Measurements from ENCODE around the gene RIC8A. TPM values are rescaled to one million over a fixed set of nuclear protein-coding genes. Genes with fewer than 3 reads are reported as not detected.

Gene RIC8A
- total RNA-seq, 8 experiments from 2014 or later = 39.0 to 94.0 (median 64.1) TPM

DNA sequence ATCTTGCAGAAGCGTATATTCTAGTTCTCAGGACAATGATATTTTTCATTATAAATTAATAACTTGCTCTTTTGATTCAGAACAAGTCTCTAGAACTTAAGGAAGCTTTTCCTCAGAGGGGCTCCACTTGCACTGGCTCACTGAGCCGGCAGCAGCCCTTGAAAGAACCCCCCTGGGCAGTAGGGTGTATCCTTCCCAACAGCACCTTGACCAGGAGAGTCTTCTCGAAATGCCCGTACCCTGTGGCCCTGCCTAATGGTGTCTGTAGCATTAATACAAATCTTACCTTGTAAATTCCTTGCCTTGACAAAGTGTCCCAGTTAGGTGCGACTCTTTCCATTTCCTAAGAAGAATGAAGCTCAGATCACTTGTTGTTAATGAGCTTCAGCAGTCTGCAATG is 42.8 kb downstream of the RIC8A start:
- peak in 1 of 8 experiments; percentile 12 for ATAC-seq (replicated peaks in 6 of 8)
- no peaks in the 10 kb centered on the region for H3K4me1 ChIP-seq (replicated peaks in 1 of 2)
- in situ Hi-C loops (cut with MboI; ENCODE audit: low pct_unique_long_range_greater_than_20kb in 2 of 9, low sequenced_read_pairs in 9 of 9, unreplicated experiment in 9 of 9) = loop anchor here in 1 of 9 experiments (5.0 kb wide), 1 partner anchor 117 kb away; the partner anchor contains the start of gene B4GALNT4
- WGBS, 10 experiments = 73 to 95% (median 89%) methylated on average over 2 to 5 of the region's 5 CpGs; no CpG with 5 or more reads in 4 of the 10 experiments
- H3K4me3 ChIP-seq = no peak overlapping the region
- H3K27ac ChIP-seq = no peak overlapping the region

DNA sequence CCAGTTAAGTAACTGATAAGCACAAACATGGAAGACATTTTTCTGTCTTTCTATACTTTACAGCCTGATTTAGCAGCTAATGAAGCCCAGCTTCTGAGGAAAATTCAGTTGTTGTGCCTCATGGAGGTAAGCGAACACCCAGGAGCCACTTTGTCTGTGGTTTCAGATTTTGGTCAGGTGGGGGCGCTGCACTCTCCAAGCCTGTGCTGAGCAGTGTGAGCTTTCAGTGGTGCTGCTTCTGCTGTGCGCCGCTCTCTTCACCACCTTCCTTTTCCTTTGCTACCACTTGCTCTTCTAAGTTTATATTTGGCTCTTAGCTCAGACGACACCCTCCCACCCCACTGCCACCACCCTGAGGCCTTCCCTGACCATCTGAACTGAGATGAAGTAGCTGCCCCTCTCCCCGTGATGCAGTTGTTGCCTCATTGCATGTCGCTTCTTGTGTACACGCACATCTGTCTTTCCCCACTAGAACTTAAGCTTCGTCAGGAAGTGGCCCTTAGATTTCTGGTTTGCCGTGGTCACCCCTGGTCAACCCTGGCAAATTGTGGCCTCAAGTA is 43.3 kb downstream of the RIC8A start:
- Histone ChIP-seq H3K4me1 (replicated peaks in 1 of 2) (no peaks in the 10 kb centered on the region), H3K27ac (no peak overlapping the region), H3K4me3 (no peak overlapping the region)
- peak; percentile 52 to 98 (median 78) for ATAC-seq (replicated peaks in 6 of 8)
- 60 to 100% (median 82%) methylated on average over 1 to 8 of the region's 10 CpGs for WGBS, 10 experiments
- in situ Hi-C loops (cut with MboI; ENCODE audit: low pct_unique_long_range_greater_than_20kb in 2 of 9, low sequenced_read_pairs in 9 of 9, unreplicated experiment in 9 of 9) = loop anchor here in 1 of 9 experiments (5.0 kb wide), 1 partner anchor 116 kb away; the partner anchor contains the start of gene B4GALNT4

DNA sequence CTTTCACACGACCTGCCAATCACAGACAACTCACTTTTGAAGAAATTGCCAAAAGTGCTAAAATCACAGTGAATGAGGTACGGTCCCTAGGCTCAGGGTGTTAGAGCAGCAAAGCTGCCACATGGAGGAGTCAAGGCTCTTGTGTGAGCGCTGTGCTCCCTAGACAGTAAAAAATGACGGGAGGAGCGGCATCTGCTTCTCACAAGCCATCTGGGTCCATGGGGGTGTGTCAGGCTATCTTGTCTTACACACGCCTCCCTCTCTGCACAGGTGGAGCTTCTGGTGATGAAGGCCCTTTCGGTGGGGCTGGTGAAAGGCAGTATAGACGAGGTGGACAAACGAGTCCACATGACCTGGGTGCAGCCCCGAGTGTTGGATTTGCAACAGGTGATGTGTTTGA is 44.0 kb downstream of the RIC8A start:
- in situ Hi-C loops (cut with MboI; ENCODE audit: low pct_unique_long_range_greater_than_20kb in 2 of 9, low sequenced_read_pairs in 9 of 9, unreplicated experiment in 9 of 9) = loop anchor here in 1 of 9 experiments (5.0 kb wide), 1 partner anchor 116 kb away; the partner anchor contains the start of gene B4GALNT4
- Histone ChIP-seq H3K4me3 (no peak overlapping the region), H3K27ac (no peak overlapping the region), H3K4me1 (replicated peaks in 1 of 2) (no peaks in the 10 kb centered on the region)
- whole genome bisulfite sequencing, 10 experiments = 49 to 87% (median 76%) methylated on average over 2 to 7 of the region's 10 CpGs; no CpG with 5 or more reads in 4 of the 10 experiments
- peak in 5 of 8 experiments; percentile 23 to 40 (median 28) for ATAC-seq (replicated peaks in 6 of 8)

- H3K27ac ChIP-seq = no peak overlapping the region
- no peaks in the 10 kb centered on the region for H3K4me1 ChIP-seq (replicated peaks in 1 of 2)
- no peak overlapping the region for H3K4me3 ChIP-seq
- 63 to 100% (median 86%) methylated on average over 2 to 6 of the region's 8 CpGs; no CpG with 5 or more reads in 4 of the 10 experiments for WGBS, 10 experiments
- peak in 1 of 8 experiments; percentile 4 for ATAC-seq (replicated peaks in 6 of 8)
- in situ Hi-C loops (cut with MboI; ENCODE audit: low pct_unique_long_range_greater_than_20kb in 2 of 9, low sequenced_read_pairs in 9 of 9, unreplicated experiment in 9 of 9) = loop anchor here in 1 of 9 experiments (5.0 kb wide), 1 partner anchor 115 kb away; the partner anchor contains the start of gene B4GALNT4
Measured at GRCh38 chr11:252666-253065, 45.2 kb downstream of the RIC8A start.

GRCh38 chr11:253160-253885 is 45.8 kb downstream of the RIC8A start:
- no peak overlapping the region for H3K27ac ChIP-seq
- no peaks in the 10 kb centered on the region for H3K4me1 ChIP-seq (replicated peaks in 1 of 2)
- in situ Hi-C loops (cut with MboI; ENCODE audit: low pct_unique_long_range_greater_than_20kb in 2 of 9, low sequenced_read_pairs in 9 of 9, unreplicated experiment in 9 of 9) = loop anchor here in 1 of 9 experiments (5.0 kb wide), 1 partner anchor 114 kb away; the partner anchor contains the start of gene B4GALNT4
- H3K4me3 ChIP-seq = no peak overlapping the region
- ATAC-seq (replicated peaks in 6 of 8) = peak in 4 of 8 experiments; percentile 13 to 29 (median 16)
- 80 to 100% (median 100%) methylated on average over 1 to 10 of the region's 13 CpGs; no CpG with 5 or more reads in 5 of the 10 experiments for WGBS, 10 experiments

GRCh38 chr11:253886-254270 is 46.4 kb downstream of the RIC8A start:
- Histone ChIP-seq H3K27ac (no peak overlapping the region), H3K4me1 (replicated peaks in 1 of 2) (no peaks in the 10 kb centered on the region), H3K4me3 (no peak overlapping the region)
- 80 to 100% (median 85%) methylated on average over 1 to 5 of the region's 5 CpGs; no CpG with 5 or more reads in 2 of the 10 experiments for WGBS, 10 experiments
- ATAC-seq (replicated peaks in 6 of 8) = no peak
- in situ Hi-C loops (cut with MboI; ENCODE audit: low pct_unique_long_range_greater_than_20kb in 2 of 9, low sequenced_read_pairs in 9 of 9, unreplicated experiment in 9 of 9) = loop anchor here in 1 of 9 experiments (5.0 kb wide), 1 partner anchor 113 kb away; the partner anchor contains the start of gene B4GALNT4

GRCh38 chr11:255176-255575 is 47.7 kb downstream of the RIC8A start:
- in situ Hi-C loops (cut with MboI; ENCODE audit: low pct_unique_long_range_greater_than_20kb in 2 of 9, low sequenced_read_pairs in 9 of 9, unreplicated experiment in 9 of 9) = no loop called here
- Histone ChIP-seq H3K4me3 (no peak overlapping the region), H3K4me1 (replicated peaks in 1 of 2) (no peaks in the 10 kb centered on the region), H3K27ac (no peak overlapping the region)
- ATAC-seq (replicated peaks in 6 of 8) = no peak
- WGBS, 10 experiments = 21 to 84% (median 56%) methylated on average over 2 to 3 of the region's 3 CpGs

- H3K27ac ChIP-seq = no peak overlapping the region
- no peak for ATAC-seq (replicated peaks in 6 of 8)
- H3K4me3 ChIP-seq = no peak overlapping the region
- in situ Hi-C loops (cut with MboI; ENCODE audit: low pct_unique_long_range_greater_than_20kb in 2 of 9, low sequenced_read_pairs in 9 of 9, unreplicated experiment in 9 of 9) = no loop called here
- H3K4me1 ChIP-seq (replicated peaks in 1 of 2) = no peaks in the 10 kb centered on the region
- WGBS, 10 experiments = 100% methylated on average over 1 of the region's 2 CpGs; no CpG with 5 or more reads in 9 of the 10 experiments
Measured at GRCh38 chr11:255816-256215, 48.3 kb downstream of the RIC8A start.

- ATAC-seq (replicated peaks in 6 of 8) = no peak
- WGBS, 10 experiments = 40 to 82% (median 50%) methylated on average over 1 to 12 of the region's 14 CpGs; no CpG with 5 or more reads in 5 of the 10 experiments
- H3K27ac ChIP-seq = no peak overlapping the region
- H3K4me1 ChIP-seq (replicated peaks in 1 of 2) = no peaks in the 10 kb centered on the region
- in situ Hi-C loops (cut with MboI; ENCODE audit: low pct_unique_long_range_greater_than_20kb in 2 of 9, low sequenced_read_pairs in 9 of 9, unreplicated experiment in 9 of 9) = no loop called here
- no peak overlapping the region for H3K4me3 ChIP-seq
Measured at GRCh38 chr11:256952-257737, 49.6 kb downstream of the RIC8A start.

GRCh38 chr11:257766-258493 is 50.4 kb downstream of the RIC8A start:
- Histone ChIP-seq H3K27ac (no peak overlapping the region), H3K4me1 (replicated peaks in 1 of 2) (no peaks in the 10 kb centered on the region), H3K4me3 (no peak overlapping the region)
- 0 to 88% (median 71%) methylated on average over 1 to 11 of the region's 15 CpGs; no CpG with 5 or more reads in 3 of the 10 experiments for WGBS, 10 experiments
- ATAC-seq (replicated peaks in 6 of 8) = peak in 1 of 8 experiments; percentile 54
- in situ Hi-C loops (cut with MboI; ENCODE audit: low pct_unique_long_range_greater_than_20kb in 2 of 9, low sequenced_read_pairs in 9 of 9, unreplicated experiment in 9 of 9) = no loop called here

DNA sequence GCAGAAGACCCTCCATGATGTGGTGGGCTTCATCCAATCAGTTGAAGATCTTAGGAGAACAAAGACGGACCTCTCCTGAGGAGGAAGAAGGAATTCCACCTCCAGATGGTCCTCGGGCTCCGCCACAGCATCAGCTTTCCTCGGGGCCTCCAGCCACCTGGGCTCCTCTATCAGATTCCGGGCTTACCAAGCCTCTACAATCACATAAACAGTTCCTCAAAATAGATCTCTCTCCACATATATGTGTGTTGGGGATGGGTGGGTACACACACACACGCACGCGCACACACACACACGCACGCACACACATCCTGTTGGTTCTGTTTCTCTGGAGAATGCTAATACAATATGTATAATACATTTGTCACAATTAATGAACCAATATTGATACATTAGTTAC is 51.9 kb downstream of the RIC8A start:
- H3K4me3 ChIP-seq = no peak overlapping the region
- no peak for ATAC-seq (replicated peaks in 6 of 8)
- no peaks in the 10 kb centered on the region for H3K4me1 ChIP-seq (replicated peaks in 1 of 2)
- in situ Hi-C loops (cut with MboI; ENCODE audit: low pct_unique_long_range_greater_than_20kb in 2 of 9, low sequenced_read_pairs in 9 of 9, unreplicated experiment in 9 of 9) = no loop called here
- 60 to 100% (median 78%) methylated on average over 1 to 7 of the region's 10 CpGs; no CpG with 5 or more reads in 3 of the 10 experiments for WGBS, 10 experiments
- H3K27ac ChIP-seq = no peak overlapping the region

- 60 to 100% (median 79%) methylated on average over 1 to 4 of the region's 4 CpGs; no CpG with 5 or more reads in 4 of the 10 experiments for WGBS, 10 experiments
- in situ Hi-C loops (cut with MboI; ENCODE audit: low pct_unique_long_range_greater_than_20kb in 2 of 9, low sequenced_read_pairs in 9 of 9, unreplicated experiment in 9 of 9) = no loop called here
- H3K27ac ChIP-seq = no peak overlapping the region
- ATAC-seq (replicated peaks in 6 of 8) = no peak
- H3K4me1 ChIP-seq (replicated peaks in 1 of 2) = no peaks in the 10 kb centered on the region
- H3K4me3 ChIP-seq = no peak overlapping the region
Measured at GRCh38 chr11:261624-262023, 54.1 kb downstream of the RIC8A start.

All from motor neuron (in vitro differentiated cells).